HL-60 (cell line): Measurements from ENCODE around the gene PSMC3.

ENCODE experiments used
- DNase-seq, 2 experiments: peaks; one replicate each; pipeline ENCODE4 v3.0.0-alpha.2; 2010 to 2020; ENCODE audit warnings: low read depth in 1 of 2, low spot score in 1 of 2
- H3K27ac ChIP-seq: fragments of 250-450 bp; sonication (Bioruptor Pico); replicated peaks from 2 replicates; pipeline ENCODE4 v1.5.1; 2020; ENCODE audit warnings: mild to moderate bottlenecking, moderate library complexity
- H3K27me3 ChIP-seq: fragments of 250-450 bp; sonication (Bioruptor Pico); 2 replicates; pipeline ENCODE4 v1.5.1; 2021; ENCODE audit warnings: mild to moderate bottlenecking, moderate library complexity; ENCODE audit not compliant: insufficient read depth, poor library complexity, severe bottlenecking
- H3K4me3 ChIP-seq: replicated peaks from 2 replicates; pipeline ENCODE4 v1.5.1; 2011; ENCODE audit warnings: mild to moderate bottlenecking, control low read depth, low read length; ENCODE audit not compliant: insufficient read depth
- CTCF ChIP-seq: IDR thresholded peaks from one replicate; pipeline ENCODE4 v1.5.1; 2011; ENCODE audit warnings: low read length, control low read depth, inconsistent platforms; ENCODE audit not compliant: insufficient read depth
- GABPA ChIP-seq: IDR thresholded peaks from 2 replicates; pipeline ENCODE4 v1.6.1; 2012; ENCODE audit warnings: low read depth
- POLR2AphosphoS5 ChIP-seq: IDR thresholded peaks from 2 replicates; pipeline ENCODE4 v1.6.1; 2012; ENCODE audit warnings: low read depth
- REST ChIP-seq: IDR thresholded peaks from 2 replicates; pipeline ENCODE4 v1.6.1; 2012; ENCODE audit warnings: low read depth; ENCODE audit not compliant: insufficient replicate concordance
- SPI1 ChIP-seq: IDR thresholded peaks from 2 replicates; pipeline ENCODE4 v1.6.1; 2012; ENCODE audit warnings: low read depth, mild to moderate bottlenecking, borderline replicate concordance

PSMC3 gene

GRCh38 chr11:47409440-47410369 lies 16.5 kb downstream of the PSMC3 start:
- TF ChIP-seq SPI1 (no peak), GABPA (no peak), POLR2AphosphoS5 (no peak), REST (no peak), CTCF (no peak)
- H3K27ac ChIP-seq = no peak overlapping the region
- H3K27me3 ChIP-seq = no peaks in the 10 kb centered on the region
- no peak for DNase-seq
- no peak overlapping the region; the same call in 1 of the 2 replicates for H3K4me3 ChIP-seq

- peak overlapping the region; percentile 81 for H3K4me3 ChIP-seq
- H3K27ac ChIP-seq = peak overlapping the region; percentile 60
- DNase-seq = no peak
- TF ChIP-seq POLR2AphosphoS5 = no peak
- no peak for TF ChIP-seq SPI1
- TF ChIP-seq CTCF = no peak
- no peak for TF ChIP-seq REST
- no peak for TF ChIP-seq GABPA
- H3K27me3 ChIP-seq = no peaks in the 10 kb centered on the region
Measured at GRCh38 chr11:47408598-47409439, 17.4 kb downstream of the PSMC3 start.

GRCh38 chr11:47407746-47408590 lies 18.3 kb downstream of the PSMC3 start, which contains the start of gene SLC39A13:
TSS of gene SLC39A13 (plus strand) at chr11:47408590. CDS start at chr11:47410095, 1,505 bp downstream.
- Histone ChIP-seq H3K27ac (peak within 1 kb of the TSS; percentile 74), H3K4me3 (peak within 1 kb of the TSS; percentile 81), H3K27me3 (no peaks in the 10 kb centered on the region)
- peak; percentile 96 for DNase-seq
- peak; percentile 15 for TF ChIP-seq REST
- peak; percentile 97 for TF ChIP-seq GABPA
- peak; percentile 74 for TF ChIP-seq POLR2AphosphoS5
- peak; percentile 100 for TF ChIP-seq SPI1
- TF ChIP-seq CTCF = peak; percentile 42
